ENCODE data around the gene JPH3. TPM values are rescaled to one million over a fixed set of nuclear protein-coding genes. Genes with fewer than 3 reads are reported as not detected.

The JPH3 gene
- total RNA-seq, 1 experiment from 2014 or later: not detected

- H4K20me1 ChIP-seq (ENCODE audit: insufficient read depth): peaks cover 18% of the 10 kb centered on the region
- intact Hi-C loops (cut with micrococcal nuclease; ENCODE audit: unreplicated experiment): no loop called here
- H3K9me2 ChIP-seq (ENCODE audit: insufficient read depth): no peaks in the 10 kb centered on the region
- ChIA-PET POLR2A (ENCODE audit: unreplicated experiment) (no interaction called here), CTCF (no interaction called here)
- H3K27me3 ChIP-seq (ENCODE audit: insufficient read depth, low read depth): no peaks in the 10 kb centered on the region
- no TSS peak for BruUV-seq (replicated peaks)
- TF ChIP-seq CTCF (conservative IDR thresholded peaks at IDR 0.05) (no peak), EZH2 (IDR thresholded peaks at IDR 0.05; ENCODE audit: low read depth) (no peak)
- no peaks in the 10 kb centered on the region for H3K4me1 ChIP-seq (replicated peaks; ENCODE audit: insufficient read depth)
- no peak overlapping the region for H3K4me2 ChIP-seq
- H3F3A ChIP-seq (ENCODE audit: insufficient read depth, low read depth): no peaks in the 10 kb centered on the region
- H2AFZ ChIP-seq: no peak overlapping the region
- H3K4me3 ChIP-seq: no peak overlapping the region
- H3K9me3 ChIP-seq (ENCODE audit: insufficient read depth, low read depth): no peaks in the 10 kb centered on the region
- no peak for DNase-seq
- no peak overlapping the region for H3K27ac ChIP-seq
- peaks cover 3% of the 10 kb centered on the region; the same call in 1 of the 2 replicates for H3K36me3 ChIP-seq (ENCODE audit: low read depth)
- H3K79me2 ChIP-seq (ENCODE audit: low read depth): no peaks in the 10 kb centered on the region
These were observed 107.4 kb downstream of the JPH3 start for GRCh38 chr16:87709677-87710076.

GRCh38 chr16:87710887-87711286, 108.6 kb downstream of the JPH3 start:
- no TSS peak for BruUV-seq (replicated peaks)
- DNase-seq: no peak
- intact Hi-C loops (cut with micrococcal nuclease; ENCODE audit: unreplicated experiment): no loop called here
- H2AFZ ChIP-seq: no peak overlapping the region
- H3K4me1 ChIP-seq (replicated peaks; ENCODE audit: insufficient read depth): no peaks in the 10 kb centered on the region
- H3K4me2 ChIP-seq: no peak overlapping the region
- CTCF ChIA-PET: no interaction called here
- H3F3A ChIP-seq (ENCODE audit: insufficient read depth, low read depth): no peaks in the 10 kb centered on the region
- H3K27ac ChIP-seq: no peak overlapping the region
- no peak overlapping the region for H3K4me3 ChIP-seq
- no peaks in the 10 kb centered on the region for H3K9me2 ChIP-seq (ENCODE audit: insufficient read depth)
- POLR2A ChIA-PET (ENCODE audit: unreplicated experiment): no interaction called here
- no peaks in the 10 kb centered on the region for H3K27me3 ChIP-seq (ENCODE audit: insufficient read depth, low read depth)
- H3K36me3 ChIP-seq (ENCODE audit: low read depth): peaks cover 3% of the 10 kb centered on the region
- H3K9me3 ChIP-seq (ENCODE audit: insufficient read depth, low read depth): no peaks in the 10 kb centered on the region
- no peaks in the 10 kb centered on the region for H3K79me2 ChIP-seq (ENCODE audit: low read depth)
- peaks cover 8% of the 10 kb centered on the region for H4K20me1 ChIP-seq (ENCODE audit: insufficient read depth)
- TF ChIP-seq EZH2 (IDR thresholded peaks at IDR 0.05; ENCODE audit: low read depth) (no peak), CTCF (conservative IDR thresholded peaks at IDR 0.05) (no peak)

- H3K27me3 ChIP-seq (ENCODE audit: insufficient read depth, low read depth): no peaks in the 10 kb centered on the region
- no TSS peak for BruUV-seq (replicated peaks)
- intact Hi-C loops (cut with micrococcal nuclease; ENCODE audit: unreplicated experiment): no loop called here
These were observed 110.0 kb downstream of the JPH3 start for GRCh38 chr16:87712184-87712762.

More at GRCh38 chr16:87712184-87712762, 110.0 kb downstream of the JPH3 start:
- peaks cover 3% of the 10 kb centered on the region for H3K36me3 ChIP-seq (ENCODE audit: low read depth)
- H3K4me3 ChIP-seq: no peak overlapping the region
- TF ChIP-seq CTCF (conservative IDR thresholded peaks at IDR 0.05): no peak
- no peak for TF ChIP-seq EZH2 (IDR thresholded peaks at IDR 0.05; ENCODE audit: low read depth)
- no peaks in the 10 kb centered on the region for H3K4me1 ChIP-seq (replicated peaks; ENCODE audit: insufficient read depth)
- POLR2A ChIA-PET (ENCODE audit: unreplicated experiment): no interaction called here
- no peak overlapping the region for H3K4me2 ChIP-seq
- CTCF ChIA-PET: no interaction called here
- no peak overlapping the region for H2AFZ ChIP-seq
- H3K9me2 ChIP-seq (ENCODE audit: insufficient read depth): no peaks in the 10 kb centered on the region
- no peaks in the 10 kb centered on the region for H3F3A ChIP-seq (ENCODE audit: insufficient read depth, low read depth)
- H3K79me2 ChIP-seq (ENCODE audit: low read depth): no peaks in the 10 kb centered on the region
- peaks cover 8% of the 10 kb centered on the region for H4K20me1 ChIP-seq (ENCODE audit: insufficient read depth)
- H3K9me3 ChIP-seq (ENCODE audit: insufficient read depth, low read depth): no peaks in the 10 kb centered on the region
- DNase-seq: no peak
- no peak overlapping the region for H3K27ac ChIP-seq
